Smooth muscle cell (in vitro differentiated cells): ENCODE results near the gene METTL16. TPM values are rescaled to one million over a fixed set of nuclear protein-coding genes. Genes with fewer than 3 reads are reported as not detected.

ENCODE experiments used
- DNase-seq: peaks from one replicate; lab custom pipeline; 2025; ENCODE audit not compliant: unreplicated experiment; lab: John Stamatoyannopoulos, UW
- H2AFZ ChIP-seq: fragments of 200-600 bp; sonication (generic); 2 replicates; pipeline ENCODE4 v1.6.0; 2016; ENCODE audit warnings: antibody characterized with exemption, low read depth, mild to moderate bottlenecking
- H3F3A ChIP-seq: fragments of 200-600 bp; sonication (generic); 2 replicates; pipeline ENCODE4 v1.6.0; 2017; ENCODE audit warnings: antibody characterized with exemption, low read depth
- H3K27ac ChIP-seq: fragments of 200-600 bp; sonication (generic); 2 replicates; pipeline ENCODE4 v1.5.1; 2016; ENCODE audit warnings: low read depth, mild to moderate bottlenecking
- H3K27me3 ChIP-seq: fragments of 200-600 bp; sonication (generic); 2 replicates; pipeline ENCODE4 v1.6.1; 2016; ENCODE audit warnings: low read depth, mild to moderate bottlenecking
- H3K36me3 ChIP-seq: fragments of 200-600 bp; sonication (generic); 2 replicates; pipeline ENCODE4 v1.5.1; 2016; ENCODE audit warnings: low read depth
- H3K4me1 ChIP-seq: fragments of 200-600 bp; sonication (generic); 2 replicates; pipeline ENCODE4 v1.5.1; 2016; ENCODE audit warnings: low read depth
- H3K4me2 ChIP-seq: fragments of 200-600 bp; sonication (generic); 2 replicates; pipeline ENCODE4 v1.6.0; 2016; ENCODE audit warnings: mild to moderate bottlenecking
- H3K4me3 ChIP-seq: fragments of 200-600 bp; sonication (generic); 2 replicates; pipeline ENCODE4 v1.5.1; 2016; ENCODE audit warnings: mild to moderate bottlenecking
- H3K79me2 ChIP-seq: fragments of 200-600 bp; sonication (generic); 2 replicates; pipeline ENCODE4 v1.6.0; 2016; ENCODE audit warnings: low read depth, mild to moderate bottlenecking
- H3K9ac ChIP-seq: fragments of 200-600 bp; sonication (generic); 2 replicates; pipeline ENCODE4 v1.6.0; 2016; ENCODE audit warnings: low read depth
- H3K9me3 ChIP-seq: fragments of 200-600 bp; sonication (generic); replicated peaks from 2 replicates; pipeline ENCODE4 v1.5.1; 2016; ENCODE audit warnings: low read depth
- H4K20me1 ChIP-seq: fragments of 200-600 bp; sonication (generic); 2 replicates; pipeline ENCODE4 v1.6.0; 2016; ENCODE audit warnings: low read depth
- CTCF ChIP-seq: fragments of 200-600 bp; sonication (generic); IDR thresholded peaks from 2 replicates; pipeline ENCODE4 v1.5.1; 2017; ENCODE audit warnings: borderline replicate concordance, mild to moderate bottlenecking, antibody characterized with exemption; ENCODE audit not compliant: insufficient read depth, poor library complexity, severe bottlenecking
- WGBS: methylation state at CpG from one replicate; pipeline ENCODE4 v1.1.7; 2016; ENCODE audit warnings: low lambda C conversion rate; 5-methylcytosine and 5-hydroxymethylcytosine counted together
- polyA plus RNA-seq: library from polyadenylated mRNA; unstranded; fragments of >200 nt; fragmentation: Nextera tagmentation; extraction: Ambion mirVana; gene quantifications from 2 replicates; pipeline ENCODE4 v1.2.1, GENCODE V29; 2016
- total RNA-seq: library from RNA; depleted of rRNA; stranded (reverse); fragments of >200 nt; gene quantifications from 2 replicates; pipeline ENCODE4 v1.2.3, GENCODE V29; 2014

METTL16 gene
- total and polyA plus RNA-seq, 2 experiments from 2014 or later: 16.8 to 27.4 TPM

- Histone ChIP-seq H3K9me3 (no peaks in the 10 kb centered on the region), H3K4me2 (peak overlapping the region; percentile 90), H3F3A (peaks cover 35% of the 10 kb centered on the region), H3K27me3 (no peaks in the 10 kb centered on the region), H3K36me3 (no peaks in the 10 kb centered on the region), H2AFZ (no peak overlapping the region), H3K4me3 (peak overlapping the region; percentile 62), H3K9ac (peak overlapping the region; percentile 59), H3K79me2 (peaks cover 54% of the 10 kb centered on the region), H3K4me1 (peaks cover 23% of the 10 kb centered on the region), H3K27ac (peak overlapping the region; percentile 90), H4K20me1 (peaks cover 65% of the 10 kb centered on the region)
- DNase-seq: no peak
- no peak for TF ChIP-seq CTCF
- 88% methylated on average over 18 of the region's 18 CpGs for WGBS
Observed at GRCh38 chr17:2391597-2392251, 120.0 kb downstream of the METTL16 start.

DNA sequence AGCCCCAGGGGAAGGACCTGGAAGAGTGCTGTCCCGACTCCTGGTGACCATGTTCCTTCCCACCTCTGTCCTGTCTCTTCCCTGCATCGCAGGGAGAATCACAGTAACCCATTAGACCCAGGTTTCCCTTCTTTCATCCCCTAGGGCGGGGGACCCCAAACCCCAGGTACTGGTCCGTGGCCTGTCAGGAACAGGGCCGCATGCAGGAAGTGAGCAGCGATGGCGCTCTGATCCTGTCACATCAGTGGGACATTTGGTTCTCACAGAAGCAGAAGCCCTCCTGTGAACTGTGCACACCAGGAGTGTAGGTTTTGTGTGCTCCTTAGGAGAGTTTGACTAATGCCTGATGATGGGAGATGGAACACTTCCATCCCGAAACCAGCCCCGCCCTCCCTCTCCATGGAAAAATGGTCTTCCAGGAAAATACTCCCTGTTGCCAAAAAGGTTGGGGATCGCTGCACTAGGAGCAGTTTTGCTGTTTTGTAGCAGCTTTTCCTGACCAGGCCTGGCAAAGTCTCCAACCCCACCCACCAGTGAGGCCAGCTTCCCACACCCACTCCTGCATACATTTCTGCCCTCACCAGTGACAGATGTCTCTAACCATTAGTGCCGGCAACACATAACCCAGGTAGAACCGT is 121.4 kb downstream of the METTL16 start:
- Histone ChIP-seq H3K27me3 (no peaks in the 10 kb centered on the region), H3K36me3 (no peaks in the 10 kb centered on the region), H4K20me1 (peaks cover 58% of the 10 kb centered on the region), H3K9ac (no peak overlapping the region), H3F3A (peaks cover 25% of the 10 kb centered on the region), H2AFZ (no peak overlapping the region), H3K4me3 (no peak overlapping the region), H3K79me2 (peaks cover 48% of the 10 kb centered on the region), H3K27ac (no peak overlapping the region), H3K9me3 (no peaks in the 10 kb centered on the region), H3K4me1 (peaks cover 15% of the 10 kb centered on the region), H3K4me2 (no peak overlapping the region)
- DNase-seq: no peak
- no peak for TF ChIP-seq CTCF
- WGBS: 95% methylated on average over 12 of the region's 12 CpGs

GRCh38 chr17:2388683-2389055 is 123.0 kb downstream of the METTL16 start:
- WGBS: 94% methylated on average over 15 of the region's 15 CpGs

More at GRCh38 chr17:2388683-2389055, 123.0 kb downstream of the METTL16 start:
- H4K20me1 ChIP-seq: peaks cover 56% of the 10 kb centered on the region
- no peak for DNase-seq
- peaks cover 30% of the 10 kb centered on the region for H3F3A ChIP-seq
- peaks cover 13% of the 10 kb centered on the region for H3K4me1 ChIP-seq
- H3K36me3 ChIP-seq: no peaks in the 10 kb centered on the region
- no peak overlapping the region for H2AFZ ChIP-seq
- H3K9ac ChIP-seq: no peak overlapping the region
- no peaks in the 10 kb centered on the region for H3K27me3 ChIP-seq
- TF ChIP-seq CTCF: no peak
- no peak overlapping the region for H3K4me2 ChIP-seq
- H3K79me2 ChIP-seq: peaks cover 33% of the 10 kb centered on the region
- no peak overlapping the region for H3K27ac ChIP-seq
- no peaks in the 10 kb centered on the region for H3K9me3 ChIP-seq
- no peak overlapping the region for H3K4me3 ChIP-seq
